Stimulated activated CD4-positive, alpha-beta T cell treated with anti-CD3 and anti-CD28 coated beads, Interleukin-12 subunit alpha, Interleukin-12 subunit beta, amount 100 ng/mL, for 4 hours (primary cell): ENCODE measurements around the gene GLYATL3.

Experiments
- DNase-seq: peaks from one replicate; pipeline ENCODE4 v3.0.0-alpha.2; 2020

Gene GLYATL3

GRCh38 chr6:49514571-49515484, 15.1 kb downstream of the GLYATL3 start:
- DNase-seq, result no peak

- DNase-seq, result no peak
These were observed 15.9 kb downstream of the GLYATL3 start for GRCh38 chr6:49515485-49516146.

DNA sequence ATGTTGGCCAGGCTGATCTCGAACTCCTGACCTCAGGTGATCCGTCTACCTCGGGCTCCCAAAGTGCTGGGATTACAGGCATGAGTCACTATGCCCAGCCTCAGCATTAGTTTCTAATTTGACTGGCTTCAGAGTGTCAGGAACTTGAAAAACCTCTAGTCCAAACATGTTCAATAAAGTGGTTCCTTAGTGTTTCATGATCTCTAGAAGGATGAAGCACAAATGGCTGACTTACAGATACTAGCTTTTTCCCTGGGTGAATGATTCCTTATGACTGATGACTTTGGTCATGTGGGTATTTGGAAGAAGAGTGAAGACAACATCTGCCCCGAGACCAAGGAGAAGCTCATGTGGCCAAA, 16.4 kb downstream of the GLYATL3 start:
- DNase-seq, result no peak

GRCh38 chr6:49517919-49518318, 18.2 kb downstream of the GLYATL3 start:
- no peak for DNase-seq

- DNase-seq, result no peak
These were observed 19.9 kb downstream of the GLYATL3 start for GRCh38 chr6:49519660-49520059.

DNA sequence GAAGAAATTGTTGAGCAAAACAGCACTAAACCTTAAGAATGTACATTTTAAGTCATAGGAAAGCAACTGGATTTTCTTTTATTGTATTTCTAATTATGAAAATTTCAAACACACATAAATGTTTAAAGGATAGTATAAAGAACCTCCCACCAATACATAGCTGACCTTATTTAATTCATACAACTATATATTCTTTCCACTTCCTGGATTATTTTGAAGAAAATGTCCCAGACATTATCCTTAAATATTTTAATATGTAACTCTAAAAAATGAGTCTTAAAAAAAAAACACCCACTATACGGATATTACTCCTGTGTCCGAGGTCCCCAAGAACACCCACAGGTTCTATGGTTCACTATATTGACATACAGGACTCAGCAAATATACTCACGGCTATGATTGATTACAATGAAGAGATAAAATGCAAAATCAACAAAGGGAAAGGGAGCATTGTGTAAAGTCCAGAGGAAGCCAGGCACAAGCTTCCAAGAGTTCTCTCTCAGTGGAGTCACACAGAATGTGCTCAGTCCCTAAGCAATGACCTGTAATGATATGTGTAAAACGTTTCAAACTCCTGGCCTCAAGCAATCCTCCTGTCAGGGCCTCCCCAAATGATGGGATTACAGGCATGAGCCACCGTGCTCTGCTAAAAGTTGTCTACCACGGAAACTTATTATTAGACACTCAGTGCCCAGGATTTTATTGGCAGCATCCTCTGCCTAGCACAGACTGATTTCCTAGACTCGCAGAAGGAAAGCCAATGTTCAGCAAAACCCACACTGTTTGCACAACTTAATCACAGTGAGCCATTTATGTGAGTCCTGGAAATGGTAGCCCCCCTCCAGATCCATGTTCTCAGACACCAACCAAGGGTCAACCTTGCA, 23.2 kb downstream of the GLYATL3 start:
- no peak for DNase-seq

DNA sequence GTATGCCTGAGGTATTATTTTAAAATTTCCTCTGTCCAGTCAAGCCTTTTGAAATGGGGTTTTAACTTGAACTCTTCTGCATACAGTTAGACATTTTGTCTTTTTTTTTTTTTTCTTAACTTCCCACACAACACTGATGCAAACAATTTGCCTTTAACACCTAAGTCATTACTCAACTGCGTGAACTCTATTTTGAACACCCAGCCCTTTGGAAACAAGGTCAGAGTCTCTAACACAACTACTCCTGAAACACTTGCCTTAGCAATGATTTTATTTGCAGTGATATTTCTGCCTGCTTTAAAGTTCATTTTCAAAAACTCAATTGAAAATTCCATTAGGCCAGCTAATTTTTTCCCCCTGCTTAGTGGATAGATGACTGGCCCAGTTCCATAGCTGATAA, 24.2 kb downstream of the GLYATL3 start:
- DNase-seq, result no peak

GRCh38 chr6:49524541-49524940, 24.8 kb downstream of the GLYATL3 start:
- DNase-seq, result no peak

DNA sequence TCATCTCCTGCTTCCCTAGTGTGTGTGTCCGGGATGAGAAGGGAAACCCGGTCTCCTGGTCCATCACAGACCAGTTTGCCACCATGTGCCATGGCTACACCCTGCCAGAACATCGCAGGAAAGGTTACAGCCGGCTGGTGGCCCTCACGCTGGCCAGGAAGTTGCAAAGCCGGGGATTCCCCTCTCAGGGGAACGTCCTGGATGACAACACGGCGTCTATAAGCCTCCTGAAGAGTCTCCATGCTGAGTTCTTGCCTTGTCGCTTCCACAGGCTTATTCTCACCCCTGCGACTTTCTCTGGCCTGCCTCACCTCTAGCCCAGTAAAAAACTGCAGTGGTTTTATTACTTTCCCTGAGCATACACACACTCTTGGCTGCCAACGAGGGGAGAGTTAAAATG, 26.9 kb downstream of the GLYATL3 start:
- no peak for DNase-seq

DNA sequence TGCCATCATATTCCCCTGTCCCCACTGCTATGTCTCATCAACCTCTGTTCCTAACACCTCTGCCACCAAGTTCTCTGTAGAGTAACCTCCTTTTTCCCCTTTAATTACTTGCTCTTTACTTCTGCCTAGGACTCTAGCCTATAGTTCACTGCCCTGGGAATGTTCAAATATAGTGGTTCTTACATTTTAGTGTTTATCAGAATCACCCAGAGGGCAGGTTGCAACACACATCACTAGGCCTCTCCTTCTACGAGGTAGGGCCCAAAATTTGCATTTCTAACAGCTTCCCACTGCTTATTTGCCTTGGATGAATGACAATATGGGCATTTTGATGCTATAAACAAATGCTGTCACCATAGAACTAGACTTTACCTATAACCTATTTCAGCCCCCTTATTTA, 27.6 kb downstream of the GLYATL3 start:
- no peak for DNase-seq

- DNase-seq, result no peak
These were observed 28.8 kb downstream of the GLYATL3 start for GRCh38 chr6:49528571-49528970.

GRCh38 chr6:49530141-49530776, 30.5 kb downstream of the GLYATL3 start:
- DNase-seq, result no peak

DNA sequence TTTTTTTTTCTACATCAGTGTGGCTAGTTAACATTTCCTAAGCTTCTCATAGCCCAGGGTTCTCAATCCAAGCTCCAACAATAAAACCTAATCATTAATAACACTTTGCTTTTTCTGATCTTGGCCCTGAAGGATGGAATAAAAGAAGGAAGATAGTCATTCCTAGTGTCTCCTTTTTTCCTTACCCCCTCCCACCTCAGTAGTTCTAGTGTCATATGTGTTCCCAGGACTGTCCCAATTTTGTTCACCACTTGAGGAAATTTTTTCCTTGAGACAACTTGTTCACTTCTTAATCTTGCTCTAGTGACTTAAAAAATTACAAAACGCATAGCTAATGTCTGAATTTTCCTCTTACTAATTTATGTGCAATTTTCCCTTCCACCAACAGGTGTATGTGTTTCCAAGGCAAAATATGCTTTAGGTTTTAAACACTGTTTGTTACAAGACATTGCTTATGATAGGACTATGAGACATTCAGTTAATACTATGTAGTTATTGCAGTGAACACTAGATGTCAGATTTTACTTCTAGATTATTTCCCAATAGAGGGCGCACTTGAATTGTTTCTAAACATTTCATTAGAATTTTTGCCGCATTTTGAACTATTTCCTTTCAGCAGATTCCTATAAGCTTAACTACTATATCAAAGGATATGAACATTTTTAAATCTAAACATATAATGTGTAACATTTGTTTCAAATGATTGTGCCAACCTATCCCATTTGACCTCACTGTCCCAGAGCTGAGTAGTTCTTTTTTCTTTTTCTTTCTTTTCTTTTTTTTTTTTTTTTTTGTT, 32.2 kb downstream of the GLYATL3 start:
- DNase-seq, result no peak

DNA sequence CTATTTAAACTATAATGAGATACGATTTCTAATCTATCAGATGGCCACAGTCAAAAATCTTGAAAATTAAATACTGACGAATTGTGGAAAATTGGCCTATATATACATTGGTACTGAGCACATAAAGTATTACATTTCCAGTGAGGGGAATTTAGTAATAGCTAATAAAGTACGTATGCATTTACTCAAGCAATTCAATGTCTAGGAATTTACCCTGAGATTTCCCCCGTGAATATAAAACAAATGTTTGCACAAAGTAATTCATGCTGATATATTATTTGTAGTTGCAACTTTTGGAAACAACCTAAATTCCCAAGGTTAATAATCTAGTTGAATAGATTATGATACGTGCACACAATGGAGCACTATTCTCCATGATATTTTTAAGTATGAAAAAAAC, 36.1 kb downstream of the GLYATL3 start:
- DNase-seq, result no peak

DNA sequence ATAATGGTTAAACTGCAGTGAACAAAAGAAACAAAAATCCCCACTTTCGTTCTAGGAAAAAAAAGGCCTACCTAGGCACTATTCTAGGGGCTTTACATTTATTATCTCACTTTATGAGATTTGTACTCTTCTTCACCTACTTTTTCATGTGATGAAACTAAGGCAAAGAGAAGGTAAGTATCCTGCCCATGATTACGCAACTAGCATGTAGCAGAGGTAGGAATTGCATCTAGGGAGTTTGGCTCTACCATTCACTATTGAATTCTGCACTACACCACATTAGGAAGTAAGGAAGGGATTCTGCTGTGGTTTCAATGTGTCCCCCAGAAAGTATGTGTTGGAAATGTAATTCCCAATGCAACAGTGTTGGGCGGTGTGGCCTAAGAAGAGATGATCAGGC, 39.4 kb downstream of the GLYATL3 start:
- DNase-seq, result no peak

- DNase-seq, result no peak
These were observed 40.9 kb downstream of the GLYATL3 start for GRCh38 chr6:49540614-49541013.

DNA sequence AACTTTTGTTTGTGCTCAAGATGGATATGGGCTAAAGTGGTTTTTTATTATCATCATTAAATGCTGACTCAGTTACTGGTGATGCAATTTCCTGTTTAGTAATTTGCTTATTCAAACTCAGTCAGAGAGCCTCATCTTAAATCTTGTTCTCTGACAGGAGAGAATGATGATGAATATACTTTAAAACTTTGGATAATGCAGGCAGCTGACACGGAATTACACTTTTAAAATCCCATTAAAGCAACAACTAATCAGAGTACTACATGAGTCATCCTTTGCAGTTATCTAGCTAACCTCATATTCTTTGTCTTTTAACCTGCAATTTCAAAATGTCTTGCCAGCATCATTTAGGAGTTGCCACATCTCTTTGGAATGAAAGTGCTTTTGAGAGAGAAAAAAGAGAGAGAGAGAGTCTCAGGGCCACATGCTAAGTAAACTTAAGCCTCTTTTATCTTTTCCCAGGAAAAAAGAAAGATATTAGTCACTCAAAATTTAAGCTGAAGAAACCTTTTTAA, 41.5 kb downstream of the GLYATL3 start:
- DNase-seq, result no peak

DNA sequence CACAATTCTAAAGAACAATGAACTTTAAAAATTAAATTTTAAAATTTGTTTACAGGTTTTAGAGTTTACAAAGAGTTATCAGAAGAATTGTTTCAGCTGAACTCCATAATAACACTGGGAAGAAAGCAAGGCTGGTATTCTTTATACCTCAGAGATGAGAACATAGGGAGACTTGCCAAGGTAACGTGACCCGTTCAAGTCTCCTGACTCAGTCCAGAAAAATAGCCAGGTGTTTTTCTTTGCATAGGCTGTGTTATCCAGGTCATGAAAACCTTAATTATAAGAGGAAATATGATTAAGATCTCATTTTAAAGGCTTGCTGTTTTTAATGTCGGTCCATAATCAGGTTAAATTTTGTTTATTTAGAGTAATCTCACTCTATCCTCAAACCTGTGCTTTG, 42.2 kb downstream of the GLYATL3 start:
- no peak for DNase-seq

GRCh38 chr6:49543087-49543858, 43.5 kb downstream of the GLYATL3 start:
- no peak for DNase-seq

- no peak for DNase-seq
These were observed 46.6 kb downstream of the GLYATL3 start for GRCh38 chr6:49546331-49546730.
